NOMO-1 treated with dmso at 0.1 percent for 144 hours (cell line): Measurements from ENCODE around the gene NRARP.

Source experiments
- DNase-seq: peaks from one replicate; lab custom pipeline; 2025; ENCODE audit not compliant: unreplicated experiment; lab: John Stamatoyannopoulos, UW

NRARP gene

GRCh38 chr9:137278061-137278701 is 23.9 kb downstream of the NRARP start:
- DNase-seq = peak; percentile 47

GRCh38 chr9:137277329-137278041 is 24.6 kb downstream of the NRARP start, which contains the start of gene TOR4A:
TSS of gene TOR4A (plus strand) at chr9:137277726. CDS start at chr9:137278690, 964 bp downstream.
- DNase-seq = peak; percentile 96

GRCh38 chr9:137276473-137277328 is 25.4 kb downstream of the NRARP start:
- peak; percentile 76 for DNase-seq

GRCh38 chr9:137275588-137276472 is 26.2 kb downstream of the NRARP start:
- DNase-seq = no peak

- DNase-seq = no peak
These were observed 26.9 kb downstream of the NRARP start for GRCh38 chr9:137275203-137275587.

- no peak for DNase-seq
These were observed 28.3 kb downstream of the NRARP start for GRCh38 chr9:137273611-137274320.

GRCh38 chr9:137273095-137273490 is 29.0 kb downstream of the NRARP start:
- no peak for DNase-seq

GRCh38 chr9:137272241-137273094 is 29.6 kb downstream of the NRARP start:
- DNase-seq = no peak

- DNase-seq = no peak
These were observed 30.4 kb downstream of the NRARP start for GRCh38 chr9:137271696-137272076.

- DNase-seq = no peak
These were observed 31.0 kb downstream of the NRARP start for GRCh38 chr9:137270929-137271695.

- peak; percentile 87 for DNase-seq
These were observed 32.8 kb downstream of the NRARP start for GRCh38 chr9:137269231-137269772.

GRCh38 chr9:137268538-137269201 is 33.4 kb downstream of the NRARP start:
- no peak for DNase-seq

GRCh38 chr9:137267933-137268355 is 34.1 kb downstream of the NRARP start:
- no peak for DNase-seq

GRCh38 chr9:137266585-137267453 is 35.3 kb downstream of the NRARP start:
- no peak for DNase-seq

GRCh38 chr9:137266162-137266527 is 35.9 kb downstream of the NRARP start:
- DNase-seq = no peak

- no peak for DNase-seq
These were observed 36.4 kb downstream of the NRARP start for GRCh38 chr9:137265496-137266161.
